Natural killer cell treated with Interleukin-12 subunit alpha and Interleukin-12 subunit beta and Interleukin-15 and Interleukin-18, amount 100 ng/mL, for 72 hours (primary cell): ENCODE results near the gene SPATA17. TPM values are rescaled to one million over a fixed set of nuclear protein-coding genes. Genes with fewer than 3 reads are reported as not detected.

Experiments
- ATAC-seq, 2 donors: fragments of 150-1000 bp; cut with Tn5 transposase in 1 of 2; sonication (Bioruptor Pico), chemical (Tn5 transposase) in 1 of 2; 2 replicates each; pipeline ENCODE4 v1.10.0; 2021
- DNase-seq: peaks from one replicate; pipeline ENCODE4 v3.0.0; 2022; ENCODE audit warnings: low spot score
- H3K27ac Mint-ChIP-seq, 2 donors: 1 replicate in 1 of 2; 2 replicates in 1 of 2; pipeline ENCODE4 v1.8.0; 2022; ENCODE audit warnings: mixed read lengths in 2 of 2, mild to moderate bottlenecking in 1 of 2, moderate library complexity in 1 of 2
- H3K27me3 Mint-ChIP-seq, 2 donors: 1 replicate in 1 of 2; 2 replicates in 1 of 2; pipeline ENCODE4 v1.8.0; 2022; ENCODE audit warnings: mixed read lengths in 2 of 2
- H3K36me3 Mint-ChIP-seq: one replicate; pipeline ENCODE4 v1.8.0; 2022; ENCODE audit warnings: mixed read lengths
- H3K4me1 Mint-ChIP-seq, 2 donors: 1 replicate in 1 of 2; 2 replicates in 1 of 2; pipeline ENCODE4 v1.8.0; 2022; ENCODE audit warnings: low read depth in 2 of 2, mixed read lengths in 2 of 2, mild to moderate bottlenecking in 1 of 2
- H3K4me3 Mint-ChIP-seq: one replicate; pipeline ENCODE4 v1.8.0; 2022; ENCODE audit warnings: mixed read lengths
- H3K9me3 Mint-ChIP-seq: 2 replicates; pipeline ENCODE4 v1.8.0; 2022; ENCODE audit warnings: mixed read lengths
- total RNA-seq, 2 donors: library from RNA; stranded (reverse); gene quantifications; one replicate each; pipeline ENCODE4 v1.2.3, GENCODE V29; 2022

Gene SPATA17
- total RNA-seq, 2 donors from 2014 or later: not detected

DNA sequence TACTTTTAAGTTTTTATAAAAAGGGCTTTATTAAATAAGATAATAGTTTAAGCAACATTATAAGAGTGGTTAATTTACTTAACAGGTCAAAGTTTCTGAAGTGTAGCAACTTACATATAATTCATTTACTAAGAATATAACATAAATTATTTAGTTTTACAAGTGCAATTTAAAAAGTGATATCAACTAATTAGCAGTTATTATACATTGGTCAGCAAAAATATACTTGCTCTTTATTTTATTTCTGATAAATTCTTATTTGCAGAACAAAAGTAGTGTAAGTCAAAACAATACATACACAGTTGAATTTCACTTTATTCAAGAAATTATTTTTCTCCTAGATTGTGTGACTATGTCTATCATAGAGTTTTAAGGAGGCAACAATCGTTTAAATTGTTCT is 215.6 kb downstream of the SPATA17 start:
- DNase-seq: no peak
- Mint-ChIP-seq H3K27me3 (no peaks in the 10 kb centered on the region), H3K4me1 (no peaks in the 10 kb centered on the region)

DNA sequence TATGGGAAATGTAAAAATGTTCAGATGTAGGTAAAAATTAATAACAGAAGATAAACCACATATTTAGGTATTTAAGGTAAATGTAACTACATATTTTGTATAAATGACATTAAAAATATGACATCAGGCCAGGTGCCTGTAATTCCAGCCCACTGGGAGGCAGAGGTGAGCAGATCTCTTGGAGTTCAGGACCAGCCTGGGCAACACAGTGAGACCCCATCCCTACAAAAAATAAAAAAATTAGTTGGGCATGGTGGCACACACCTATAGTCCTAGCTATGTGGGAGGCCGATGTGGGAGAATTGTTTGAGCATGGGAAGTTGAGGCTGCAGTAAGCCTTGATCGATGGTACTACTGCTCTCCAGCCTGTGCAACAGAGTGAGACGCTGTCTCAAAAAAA is 216.5 kb downstream of the SPATA17 start:
- no peaks in the 10 kb centered on the region for H3K36me3 Mint-ChIP-seq
- no peaks in the 10 kb centered on the region for H3K4me1 Mint-ChIP-seq
- no peak overlapping the region for H3K4me3 Mint-ChIP-seq
- ATAC-seq (no peak), DNase-seq (no peak)
- H3K27ac Mint-ChIP-seq: no peak overlapping the region
- no peaks in the 10 kb centered on the region for H3K27me3 Mint-ChIP-seq
- peaks cover 3% of the 10 kb centered on the region for H3K9me3 Mint-ChIP-seq

More for the DNA sequence above, 215.6 kb downstream of the SPATA17 start:
- Mint-ChIP-seq H3K36me3 (no peaks in the 10 kb centered on the region), H3K4me3 (no peak overlapping the region), H3K27ac (no peak overlapping the region), H3K9me3 (peaks cover 3% of the 10 kb centered on the region)
- no peak for ATAC-seq

DNA sequence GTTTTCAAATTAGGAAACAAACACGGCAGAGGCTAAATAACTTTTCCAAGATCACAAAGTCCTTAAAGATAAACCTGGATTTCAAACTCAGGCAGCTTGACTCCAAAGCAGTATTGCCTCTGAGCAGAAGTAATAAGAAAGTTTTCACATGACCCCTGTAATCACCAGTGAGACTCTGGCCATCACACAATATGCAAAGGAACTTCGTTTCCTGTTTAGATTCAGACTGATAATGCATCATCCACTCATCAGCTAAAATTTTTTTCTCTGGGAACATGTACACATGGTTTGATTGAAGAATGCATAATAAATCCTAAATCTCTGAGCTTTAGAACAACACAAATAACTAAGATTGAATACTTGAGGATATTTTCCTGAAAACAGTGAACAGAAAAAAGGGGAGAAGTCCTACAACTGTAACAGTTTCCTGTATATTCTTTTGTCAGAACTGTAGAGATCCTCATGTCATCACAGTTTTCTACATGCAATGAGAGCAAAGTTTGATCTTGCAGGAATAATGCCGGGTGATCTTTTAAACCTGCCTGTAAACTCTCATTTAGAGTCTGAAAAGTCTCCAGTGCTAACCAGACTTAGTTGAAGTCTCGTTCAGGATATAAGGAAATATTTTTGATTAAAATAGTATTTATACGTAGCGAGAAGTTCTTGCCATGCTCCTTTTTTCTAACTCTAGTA is 225.3 kb downstream of the SPATA17 start:
- Mint-ChIP-seq H3K36me3 (no peaks in the 10 kb centered on the region), H3K4me1 (no peaks in the 10 kb centered on the region), H3K27me3 (no peaks in the 10 kb centered on the region), H3K9me3 (peaks cover 10% of the 10 kb centered on the region), H3K4me3 (no peak overlapping the region), H3K27ac (no peak overlapping the region)
- no peak for ATAC-seq
- DNase-seq: no peak

DNA sequence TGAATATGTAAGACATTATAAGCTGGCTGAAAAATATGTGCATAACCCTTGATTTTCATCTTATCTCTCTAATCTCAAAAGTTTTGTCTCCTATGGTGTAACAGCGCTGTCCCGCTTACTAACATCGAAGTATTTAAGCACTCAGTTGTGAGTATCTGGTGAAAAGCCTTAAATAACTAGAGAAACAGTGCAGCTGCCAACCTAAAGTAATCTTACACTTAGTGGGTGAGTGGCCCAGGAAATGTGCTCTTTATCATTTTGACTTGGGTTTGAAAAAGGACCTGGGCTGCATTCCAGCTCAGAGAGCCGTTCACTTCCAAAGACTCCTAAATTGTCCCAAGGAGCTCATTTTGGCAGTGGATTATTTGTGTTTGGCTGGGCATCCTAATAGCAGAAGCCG is 225.9 kb downstream of the SPATA17 start:
- no peaks in the 10 kb centered on the region for H3K36me3 Mint-ChIP-seq
- H3K4me1 Mint-ChIP-seq: no peaks in the 10 kb centered on the region
- peaks cover 10% of the 10 kb centered on the region for H3K9me3 Mint-ChIP-seq
- H3K4me3 Mint-ChIP-seq: no peak overlapping the region
- ATAC-seq (no peak), DNase-seq (no peak)
- H3K27me3 Mint-ChIP-seq: no peaks in the 10 kb centered on the region
- H3K27ac Mint-ChIP-seq: no peak overlapping the region

DNA sequence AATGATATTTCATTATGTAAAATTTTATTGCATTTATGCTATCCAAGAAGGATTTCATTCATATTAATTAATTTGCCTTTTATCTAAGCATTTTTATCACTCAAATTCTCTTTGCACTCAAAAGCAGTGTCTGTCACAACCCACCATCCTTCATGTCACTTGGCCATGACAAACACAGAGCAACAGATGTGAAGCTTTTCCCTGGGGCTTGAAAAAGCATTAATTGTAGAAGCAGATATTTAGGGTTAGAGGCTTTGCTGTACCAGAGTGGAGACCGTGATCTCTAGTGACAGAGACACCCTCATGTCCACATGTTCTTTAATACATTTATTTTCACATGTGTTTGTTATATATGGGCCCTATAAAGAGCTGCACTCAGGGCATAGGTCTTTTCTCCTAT is 230.5 kb downstream of the SPATA17 start:
- no peaks in the 10 kb centered on the region for H3K36me3 Mint-ChIP-seq
- H3K4me1 Mint-ChIP-seq: no peaks in the 10 kb centered on the region
- H3K27ac Mint-ChIP-seq: no peak overlapping the region
- no peaks in the 10 kb centered on the region for H3K27me3 Mint-ChIP-seq
- ATAC-seq (no peak), DNase-seq (no peak)
- no peak overlapping the region for H3K4me3 Mint-ChIP-seq
- peaks cover 3% of the 10 kb centered on the region for H3K9me3 Mint-ChIP-seq

DNA sequence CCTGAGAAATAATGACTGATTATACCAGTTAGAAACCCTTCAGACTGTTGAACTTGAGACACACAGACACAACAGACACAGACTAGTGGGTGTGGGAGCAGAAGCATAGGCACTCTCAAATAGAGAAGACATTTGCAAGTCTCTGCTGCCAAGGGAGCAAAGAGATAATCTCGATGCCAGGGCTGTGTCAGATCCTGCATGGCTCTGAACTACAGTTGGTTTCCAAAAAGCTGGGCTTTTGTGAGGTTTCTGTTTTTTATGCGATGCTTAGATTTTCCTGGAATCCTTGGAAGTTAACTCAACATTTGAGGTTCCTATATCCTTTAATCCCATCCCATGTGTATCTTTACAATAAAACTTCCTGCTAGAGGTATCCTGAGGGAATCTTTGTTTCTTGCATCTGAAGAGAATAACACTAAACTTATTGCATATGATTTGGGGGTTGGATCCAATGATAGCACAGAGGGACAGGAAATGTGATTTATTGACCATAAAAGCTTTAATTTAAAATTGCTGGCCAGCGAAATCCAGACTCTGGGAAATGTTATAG is 236.4 kb downstream of the SPATA17 start:
- H3K4me1 Mint-ChIP-seq: no peaks in the 10 kb centered on the region
- ATAC-seq (no peak), DNase-seq (no peak)
- H3K4me3 Mint-ChIP-seq: no peak overlapping the region
- peaks cover 4% of the 10 kb centered on the region for H3K9me3 Mint-ChIP-seq
- H3K27ac Mint-ChIP-seq: no peak overlapping the region
- no peaks in the 10 kb centered on the region for H3K27me3 Mint-ChIP-seq
- no peaks in the 10 kb centered on the region for H3K36me3 Mint-ChIP-seq

DNA sequence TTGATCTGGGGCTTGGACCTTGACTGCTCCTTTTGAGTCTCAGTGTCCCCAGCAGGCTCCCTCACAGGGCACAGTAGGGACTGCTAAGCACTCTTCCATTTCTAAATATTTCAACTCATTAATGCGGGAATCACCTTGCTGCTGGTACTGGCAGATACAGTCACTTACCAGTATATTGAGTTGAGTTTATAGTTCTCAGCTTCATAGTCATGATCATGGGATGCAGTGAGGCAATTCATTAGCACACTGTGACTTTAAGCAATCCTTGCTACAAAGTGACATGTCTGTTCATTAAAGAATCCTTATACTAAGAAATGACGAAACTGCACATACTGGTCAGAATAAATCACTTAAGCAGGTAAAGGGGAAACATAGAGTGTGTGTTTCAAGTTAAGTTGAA is 240.8 kb downstream of the SPATA17 start:
- ATAC-seq (no peak), DNase-seq (no peak)
- Mint-ChIP-seq H3K4me3 (no peak overlapping the region), H3K4me1 (no peaks in the 10 kb centered on the region), H3K9me3 (peaks cover 4% of the 10 kb centered on the region), H3K27ac (no peak overlapping the region), H3K36me3 (peaks cover 4% of the 10 kb centered on the region), H3K27me3 (no peaks in the 10 kb centered on the region)

DNA sequence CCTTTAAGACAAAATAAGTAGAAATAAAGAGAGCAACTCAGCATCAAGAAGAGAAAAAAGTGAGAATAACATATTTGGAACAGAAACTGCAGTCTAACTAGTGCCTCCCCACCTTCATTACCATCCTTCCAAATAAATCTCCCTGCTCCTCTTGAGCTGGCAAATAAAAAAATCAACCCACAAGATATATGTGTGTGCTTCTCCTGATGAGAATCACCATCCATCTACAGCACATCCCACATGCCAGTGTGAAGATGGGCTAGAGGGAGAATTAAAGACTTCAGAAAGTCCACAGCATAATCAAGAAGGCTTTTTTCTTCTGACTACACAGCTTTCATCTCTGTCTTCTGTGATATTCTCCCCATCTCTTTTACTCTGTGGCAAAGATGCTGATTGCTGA is 244.1 kb downstream of the SPATA17 start:
- Mint-ChIP-seq H3K4me3 (no peak overlapping the region), H3K36me3 (peaks cover 4% of the 10 kb centered on the region), H3K9me3 (peaks cover 13% of the 10 kb centered on the region), H3K4me1 (no peaks in the 10 kb centered on the region), H3K27me3 (no peaks in the 10 kb centered on the region), H3K27ac (no peak overlapping the region)
- DNase-seq (no peak), ATAC-seq (no peak)

DNA sequence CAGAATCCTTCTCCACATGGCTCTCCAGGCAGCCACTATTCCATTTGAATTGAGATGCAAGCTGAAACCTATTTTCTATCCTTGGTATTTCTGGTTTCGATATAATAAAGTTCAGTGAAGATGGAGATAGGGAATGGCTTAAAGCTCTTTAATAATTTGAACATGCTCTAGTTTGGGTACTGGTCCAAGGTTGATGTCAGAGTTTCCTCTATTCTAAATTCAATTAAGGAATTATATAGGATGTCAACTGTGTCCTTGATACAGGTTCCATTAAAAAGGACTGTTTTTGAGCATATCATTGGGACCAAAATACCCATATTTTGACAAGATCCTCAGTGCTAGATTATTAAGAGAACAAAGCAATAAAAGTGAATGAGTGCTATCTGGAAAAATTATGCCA is 245.3 kb downstream of the SPATA17 start:
- DNase-seq (no peak), ATAC-seq (no peak)
- Mint-ChIP-seq H3K9me3 (peaks cover 9% of the 10 kb centered on the region), H3K4me3 (no peak overlapping the region), H3K27me3 (no peaks in the 10 kb centered on the region), H3K27ac (no peak overlapping the region), H3K36me3 (peaks cover 4% of the 10 kb centered on the region), H3K4me1 (no peaks in the 10 kb centered on the region)

DNA sequence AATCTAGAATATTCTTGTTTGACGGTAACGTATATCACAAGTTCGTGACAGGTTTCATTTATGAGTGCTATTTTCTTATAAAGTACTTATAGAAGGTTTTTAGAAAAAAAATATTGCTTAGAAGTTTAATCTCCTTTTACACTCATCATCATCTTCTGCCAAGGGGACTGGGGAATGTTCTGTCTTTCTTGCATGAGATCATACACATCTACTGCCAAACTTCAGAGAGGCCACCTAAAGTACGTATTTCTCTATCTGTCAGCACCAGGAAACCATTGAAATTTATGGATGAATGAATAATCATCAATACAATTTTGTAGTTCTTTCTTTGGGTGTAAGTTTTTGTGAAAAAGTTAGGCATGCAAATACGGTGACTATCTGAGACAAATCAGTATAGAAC is 245.8 kb downstream of the SPATA17 start:
- Mint-ChIP-seq H3K27me3 (no peaks in the 10 kb centered on the region), H3K36me3 (peaks cover 4% of the 10 kb centered on the region), H3K4me3 (no peak overlapping the region), H3K27ac (no peak overlapping the region), H3K9me3 (peaks cover 9% of the 10 kb centered on the region), H3K4me1 (no peaks in the 10 kb centered on the region)
- no peak for ATAC-seq
- DNase-seq: no peak

DNA sequence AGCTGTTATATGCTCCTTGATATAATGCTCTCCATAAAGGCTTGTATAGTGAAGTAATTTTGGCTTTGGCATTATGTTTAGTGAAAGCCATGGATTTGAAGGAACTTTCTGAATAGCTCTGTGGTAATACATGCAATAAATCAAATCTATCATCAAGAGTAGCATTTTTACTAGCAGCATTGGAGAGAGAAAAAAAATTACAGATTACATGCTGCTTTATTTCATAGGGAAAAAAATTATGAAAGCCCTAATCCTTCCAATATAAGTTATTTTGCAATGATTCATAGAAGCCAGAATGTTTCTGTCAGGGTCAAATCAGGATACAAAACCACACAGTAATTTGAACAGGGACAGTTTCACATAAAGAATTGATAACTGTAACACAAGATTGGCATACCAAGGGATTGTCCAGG is 250.0 kb downstream of the SPATA17 start:
- no peak overlapping the region for H3K27ac Mint-ChIP-seq
- H3K27me3 Mint-ChIP-seq: no peaks in the 10 kb centered on the region

DNA sequence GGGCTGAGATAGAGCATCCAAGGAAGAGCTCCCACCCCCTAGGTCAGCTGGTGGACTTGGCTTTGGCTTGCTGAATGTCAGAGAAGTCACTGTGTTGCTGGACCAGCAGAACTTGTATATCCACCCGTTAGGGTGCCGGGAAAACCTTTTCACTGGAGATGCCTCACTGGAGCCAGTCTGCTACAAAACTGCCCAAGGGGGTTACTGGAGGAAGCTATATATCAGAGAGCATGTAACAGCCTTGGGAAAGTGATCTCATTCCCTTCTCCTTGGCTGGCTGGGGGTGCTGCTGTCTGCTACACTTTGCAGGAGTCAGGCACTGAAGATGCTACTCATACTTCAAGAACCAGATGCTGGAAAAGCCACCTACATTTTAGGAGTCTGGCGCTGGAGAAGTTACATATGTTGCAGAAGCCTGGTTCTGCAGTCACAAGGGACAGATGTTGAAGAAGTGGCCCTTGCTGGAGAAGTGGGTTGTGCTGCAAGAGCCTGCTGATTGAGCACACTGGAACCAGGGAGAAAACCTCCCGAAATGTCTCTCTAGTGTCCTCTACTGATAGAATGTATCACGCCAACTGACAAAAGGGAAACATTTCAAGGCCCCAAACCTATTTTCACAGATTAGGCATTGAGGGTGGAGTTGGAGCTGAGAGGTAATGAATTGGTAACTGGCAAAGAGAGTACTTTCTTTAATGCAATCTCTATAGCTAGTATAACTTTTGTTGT is 250.6 kb downstream of the SPATA17 start:
- Mint-ChIP-seq H3K27me3 (no peaks in the 10 kb centered on the region), H3K4me1 (no peaks in the 10 kb centered on the region), H3K4me3 (no peak overlapping the region), H3K27ac (no peak overlapping the region), H3K9me3 (peaks cover 13% of the 10 kb centered on the region), H3K36me3 (no peaks in the 10 kb centered on the region)
- ATAC-seq (no peak), DNase-seq (no peak)

More for the DNA sequence above, 250.0 kb downstream of the SPATA17 start:
- Mint-ChIP-seq H3K4me3 (no peak overlapping the region), H3K4me1 (no peaks in the 10 kb centered on the region), H3K36me3 (no peaks in the 10 kb centered on the region), H3K9me3 (peaks cover 12% of the 10 kb centered on the region)
- ATAC-seq: no peak
- DNase-seq: no peak

DNA sequence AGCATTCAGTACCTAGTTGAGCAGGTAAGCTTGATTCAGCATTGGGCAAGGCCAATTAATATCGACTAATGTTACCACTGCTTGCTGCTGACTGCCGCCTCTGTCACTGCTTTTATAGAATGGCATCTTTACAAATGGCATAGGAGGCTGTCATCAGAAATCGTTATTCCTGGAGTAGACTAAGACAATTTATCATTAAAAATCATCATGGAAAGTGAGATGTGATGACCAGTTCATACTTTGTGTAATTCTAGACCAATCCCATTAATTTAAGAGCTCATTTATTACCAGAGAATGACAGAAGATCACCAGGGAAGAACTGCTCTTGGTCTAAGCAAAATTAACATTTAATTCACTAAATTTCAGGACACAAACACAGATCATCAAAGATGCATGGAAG is 254.0 kb downstream of the SPATA17 start:
- no peak for ATAC-seq
- H3K27ac Mint-ChIP-seq: no peak overlapping the region
- no peaks in the 10 kb centered on the region for H3K36me3 Mint-ChIP-seq
- no peak overlapping the region for H3K4me3 Mint-ChIP-seq
- DNase-seq: no peak
- H3K27me3 Mint-ChIP-seq: no peaks in the 10 kb centered on the region
- peaks cover 18% of the 10 kb centered on the region for H3K9me3 Mint-ChIP-seq
- no peaks in the 10 kb centered on the region for H3K4me1 Mint-ChIP-seq

DNA sequence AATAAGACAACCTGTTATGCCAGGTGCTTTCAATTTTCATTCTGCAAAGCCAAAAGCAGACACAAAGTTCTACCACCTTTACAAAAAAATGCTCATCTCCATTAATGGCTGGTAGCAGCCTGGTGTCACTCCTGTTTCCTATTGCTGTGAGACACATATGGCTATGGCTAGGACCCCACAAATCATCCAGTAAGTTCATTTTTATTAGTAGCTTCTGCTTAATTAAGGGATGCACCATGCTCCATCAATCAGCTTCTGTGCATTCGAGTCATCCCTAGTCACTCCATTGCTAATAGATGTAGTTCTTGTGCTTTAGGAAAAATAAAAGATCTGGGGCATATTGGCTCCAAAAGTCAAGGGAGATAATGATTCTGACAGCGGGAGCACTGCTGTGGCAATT is 257.2 kb downstream of the SPATA17 start:
- Mint-ChIP-seq H3K9me3 (peaks cover 18% of the 10 kb centered on the region), H3K4me1 (no peaks in the 10 kb centered on the region), H3K27me3 (no peaks in the 10 kb centered on the region), H3K4me3 (no peak overlapping the region), H3K27ac (no peak overlapping the region), H3K36me3 (peaks cover 4% of the 10 kb centered on the region)
- DNase-seq: no peak
- ATAC-seq: no peak
